Colon (tissue), 2 donors: ENCODE results near the gene TNFRSF1A.
"Not testable (repeated sequence)": the region's sequence is repeated elsewhere in the genome, so short reads cannot be mapped to it uniquely, and the experiment has no call there.

Experiments
- FAIRE-seq: peaks from 2 replicates; lab custom pipeline; 2012; peaks lifted over from hg19 to GRCh38; lab: Jason Lieb, UNC
- donor health status: control.
- donor health status: control.

Gene TNFRSF1A

DNA sequence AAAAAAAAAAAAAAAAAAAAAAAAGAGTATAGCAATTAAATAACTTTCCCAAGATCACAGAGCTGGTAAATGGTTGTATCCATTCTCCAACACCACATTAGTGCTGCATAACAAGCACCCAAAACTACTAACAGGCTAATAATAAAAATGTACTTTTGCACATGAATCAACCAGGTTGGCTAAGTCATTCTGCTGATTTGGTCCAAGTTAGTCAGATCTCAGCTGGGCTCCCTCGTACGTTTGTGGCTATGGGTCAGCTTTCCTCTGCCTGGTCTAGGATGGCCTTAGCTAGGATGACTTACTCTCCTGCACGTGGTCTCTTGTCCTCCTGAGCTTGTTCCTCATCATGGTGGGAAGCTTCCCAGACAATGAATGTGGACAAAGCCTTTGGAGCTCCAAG is 39.3 kb downstream of the TNFRSF1A start:
- FAIRE-seq, result no peak

DNA sequence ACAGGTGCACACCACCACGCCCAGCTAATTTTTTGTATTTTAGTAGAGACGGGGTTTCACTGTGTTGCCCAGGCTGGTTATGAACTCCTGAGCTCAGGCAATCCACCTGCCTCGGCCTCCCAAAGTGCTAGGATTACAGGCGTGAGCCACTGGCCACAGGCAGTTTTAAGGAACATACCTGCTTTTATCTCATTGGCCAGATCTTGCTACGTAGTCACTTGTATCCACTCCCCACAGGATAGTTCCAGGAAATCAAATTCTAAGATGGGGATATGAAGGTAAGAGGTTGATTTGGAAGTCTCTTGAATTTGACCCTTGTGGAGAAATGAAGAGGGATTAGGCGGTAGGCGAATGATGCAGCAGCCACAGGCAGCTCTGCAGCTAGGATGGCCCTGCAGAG is 40.2 kb downstream of the TNFRSF1A start:
- no peak for FAIRE-seq

DNA sequence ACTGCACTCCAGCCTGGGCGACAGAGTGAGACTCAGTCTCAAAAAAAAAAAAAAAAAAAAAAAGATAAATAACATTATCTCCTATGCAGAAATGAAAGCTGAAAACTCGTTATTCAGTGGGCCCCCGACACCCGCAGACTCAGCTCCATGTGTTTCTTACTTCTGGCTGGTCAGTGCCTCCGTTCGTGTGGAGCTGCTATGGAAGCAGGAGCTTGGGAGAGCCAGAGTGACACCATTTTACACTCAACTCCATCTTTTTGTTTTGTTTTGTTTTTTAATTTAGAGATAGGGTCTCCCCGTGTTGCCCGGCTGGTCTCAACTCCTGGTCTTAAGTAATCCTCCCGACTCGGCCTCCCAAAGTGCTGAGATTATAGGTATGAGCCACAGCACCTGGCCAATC is 44.7 kb downstream of the TNFRSF1A start:
- FAIRE-seq, result no peak

- FAIRE-seq, result no peak
Observed at GRCh38 chr12:6295094-6295811, 46.6 kb downstream of the TNFRSF1A start.

DNA sequence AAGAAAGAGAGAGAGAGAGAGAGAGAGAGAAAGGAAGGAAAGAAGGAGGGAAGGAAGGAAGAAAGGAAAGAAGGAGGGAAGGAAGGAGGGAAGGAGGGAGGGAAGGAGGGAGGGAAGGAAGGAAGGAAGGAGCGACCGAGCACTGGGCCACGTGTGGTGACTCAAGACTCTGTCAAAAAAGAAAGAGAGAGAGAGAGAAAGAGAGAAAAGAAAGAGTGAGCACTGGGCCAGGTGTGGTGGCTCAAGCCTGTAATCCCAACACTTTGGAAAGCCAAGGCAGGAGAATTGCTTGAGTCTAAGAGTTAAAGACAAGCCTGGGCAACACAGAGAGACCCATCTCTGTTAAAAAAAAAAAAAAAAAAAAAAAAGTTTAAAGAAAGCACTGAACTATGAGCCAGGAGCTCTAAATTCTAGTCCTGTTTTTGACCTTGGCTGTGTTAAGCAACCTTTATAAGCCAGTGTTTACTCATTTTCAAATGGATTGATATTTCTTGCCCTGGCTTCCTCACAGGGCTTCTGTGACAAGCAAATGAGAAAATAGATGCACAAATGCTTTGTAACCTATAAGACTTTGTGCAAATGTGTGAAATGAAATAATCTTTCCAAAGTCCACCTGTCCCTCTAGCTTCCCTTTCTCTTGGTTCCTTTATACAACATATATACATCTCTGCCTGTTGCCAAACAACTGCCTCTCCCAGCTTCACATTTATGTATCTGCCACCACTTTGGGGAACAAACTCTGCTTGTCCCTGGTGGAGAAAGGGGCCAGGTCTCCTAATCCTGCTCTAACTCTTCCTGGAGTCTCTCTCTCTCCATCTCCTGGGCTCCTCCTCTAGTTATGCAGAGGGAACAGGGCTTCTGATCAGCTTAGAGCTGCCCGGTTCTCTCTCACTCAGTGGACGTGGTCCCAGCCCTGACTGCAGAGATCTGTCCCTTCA is 47.5 kb downstream of the TNFRSF1A start:
- FAIRE-seq, result no peak

DNA sequence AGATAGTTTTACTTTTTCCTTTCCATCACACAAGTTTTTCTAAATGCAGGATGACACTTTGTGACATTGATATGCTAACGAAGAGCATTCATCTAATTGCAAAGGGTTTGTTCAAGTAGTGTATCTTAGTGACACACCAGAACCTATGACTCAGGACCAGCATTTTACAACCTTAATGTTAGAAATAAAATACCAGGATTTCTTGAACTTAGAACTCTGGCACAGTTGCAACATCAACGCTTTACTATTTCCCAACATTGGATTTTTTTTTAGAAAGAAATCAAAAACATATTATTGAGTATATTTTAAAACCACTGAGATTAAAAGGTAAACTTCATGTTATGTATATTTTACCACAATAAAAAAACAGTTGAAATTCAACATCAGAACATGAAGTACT is 49.3 kb downstream of the TNFRSF1A start:
- no peak for FAIRE-seq

- FAIRE-seq, result not testable (repeated sequence)
Observed at GRCh38 chr12:6289906-6290305, 52.0 kb downstream of the TNFRSF1A start.

DNA sequence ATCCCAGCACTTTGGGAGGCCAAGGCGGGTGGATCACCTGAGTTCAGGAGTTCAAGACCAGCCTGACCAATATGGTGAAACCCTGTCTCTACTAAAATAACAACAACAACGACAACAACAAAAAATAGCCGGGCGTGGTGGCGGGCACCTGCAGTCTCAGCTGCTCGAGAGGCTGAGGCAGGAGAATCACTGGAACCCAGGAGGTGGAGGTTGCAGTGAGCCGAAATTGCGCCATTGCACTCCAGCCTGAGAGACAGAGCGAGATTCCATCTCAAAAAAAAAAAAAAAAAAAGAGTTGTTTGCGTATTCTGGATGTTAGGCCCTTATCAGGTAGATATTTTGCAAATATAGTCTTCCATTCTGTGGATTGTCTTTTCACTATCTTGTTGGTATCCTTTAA is 52.8 kb downstream of the TNFRSF1A start:
- not testable (repeated sequence) for FAIRE-seq

GRCh38 chr12:6288235-6288634 is 53.6 kb downstream of the TNFRSF1A start:
- FAIRE-seq, result no peak

DNA sequence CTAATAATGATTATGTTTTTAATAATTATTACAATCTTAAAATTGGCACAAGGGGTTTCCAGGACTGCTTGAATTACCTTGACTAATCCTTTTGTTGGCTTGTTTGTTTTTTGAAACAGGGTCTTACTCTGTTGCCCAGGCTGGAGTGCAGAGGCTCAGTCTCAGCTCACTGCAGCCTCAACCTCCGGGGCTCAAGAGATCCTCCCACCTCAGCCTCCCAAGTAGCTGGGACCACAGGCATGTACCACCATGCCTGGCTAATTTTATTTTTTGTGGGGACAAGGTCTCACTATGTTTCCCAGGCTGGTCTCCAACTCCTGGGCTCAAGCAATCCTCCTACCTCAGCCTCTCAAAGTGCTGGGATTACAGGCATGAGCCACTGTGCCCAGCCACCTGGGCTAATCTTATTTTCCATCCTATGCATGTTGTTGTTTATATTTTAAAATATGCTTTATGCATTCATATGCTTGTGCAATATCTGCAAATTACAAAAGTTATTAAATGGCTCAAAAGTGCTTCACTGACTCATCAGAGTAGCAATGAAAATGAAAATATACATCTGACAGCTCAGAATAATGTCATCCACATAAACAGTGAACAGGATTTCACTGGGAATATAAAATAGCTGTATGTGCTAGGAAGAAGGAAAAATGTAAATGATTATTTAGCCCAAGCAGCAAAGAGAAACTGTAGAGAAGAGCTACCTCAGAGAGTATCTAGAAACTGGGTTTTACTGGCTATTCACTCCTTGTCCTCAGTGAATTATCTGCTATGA is 56.2 kb downstream of the TNFRSF1A start:
- no peak for FAIRE-seq

GRCh38 chr12:6285063-6285477 is 56.8 kb downstream of the TNFRSF1A start:
- FAIRE-seq, result no peak

DNA sequence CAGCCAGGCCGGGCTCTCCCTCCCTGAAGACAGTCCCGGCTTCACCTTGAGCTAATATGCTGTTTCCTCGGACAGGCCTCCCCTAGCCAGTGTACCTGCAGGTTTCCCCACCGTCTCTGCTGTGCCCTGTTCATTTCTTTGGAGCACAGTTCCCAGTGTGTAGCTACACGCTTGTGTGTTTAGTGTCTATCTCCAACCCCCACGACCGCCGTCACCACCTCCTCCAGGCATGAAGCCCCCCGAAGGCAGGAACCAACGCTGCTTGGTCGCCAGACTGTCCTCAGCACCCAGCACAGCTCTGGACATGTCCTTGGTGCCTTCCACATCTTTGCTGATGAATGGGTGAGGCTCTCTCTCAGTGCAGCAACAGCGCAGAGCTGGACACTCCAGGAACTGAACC is 57.6 kb downstream of the TNFRSF1A start:
- no peak for FAIRE-seq

DNA sequence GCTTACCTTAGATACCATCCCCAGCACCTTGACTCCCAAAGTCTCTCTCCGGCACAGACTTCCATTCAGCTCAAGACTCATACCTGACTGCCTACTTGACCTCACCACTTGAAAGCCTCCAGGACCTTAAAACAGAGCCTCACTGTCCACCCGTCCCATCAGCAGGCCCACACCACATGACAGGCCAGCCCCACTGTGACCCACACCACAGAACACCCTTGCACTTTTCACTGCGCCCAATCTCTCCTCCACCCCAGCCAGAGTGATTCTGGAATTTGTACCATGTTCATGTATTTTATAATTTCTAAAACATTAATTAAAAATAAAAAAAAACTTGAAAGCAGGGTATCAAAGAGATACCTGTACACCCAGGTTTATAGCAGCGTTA is 59.4 kb downstream of the TNFRSF1A start:
- no peak for FAIRE-seq

GRCh38 chr12:6281081-6281809 is 60.6 kb downstream of the TNFRSF1A start:
- FAIRE-seq, result no peak

GRCh38 chr12:6280672-6281071 is 61.2 kb downstream of the TNFRSF1A start:
- FAIRE-seq, result no peak

GRCh38 chr12:6280053-6280469 is 61.8 kb downstream of the TNFRSF1A start:
- no peak for FAIRE-seq

- no peak for FAIRE-seq
Observed at GRCh38 chr12:6279631-6280030, 62.2 kb downstream of the TNFRSF1A start.

DNA sequence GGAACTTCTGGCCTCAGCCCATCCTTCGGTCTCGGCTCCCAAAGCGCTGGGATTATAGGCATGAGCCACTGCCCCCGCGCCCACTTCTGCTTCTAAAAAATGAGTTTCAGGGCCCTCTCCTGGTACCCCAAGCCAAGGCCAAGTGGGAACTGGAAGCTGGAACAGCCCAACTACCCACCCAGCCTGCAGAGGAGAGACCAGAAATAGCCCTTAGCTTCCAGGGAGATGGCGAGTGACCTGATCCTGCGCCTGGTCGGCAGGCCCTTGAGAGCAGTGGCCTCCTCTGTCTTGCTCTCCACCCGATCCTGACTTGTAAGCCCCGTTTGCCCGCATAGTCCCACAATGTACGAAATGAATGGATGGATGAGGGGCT is 62.6 kb downstream of the TNFRSF1A start:
- no peak for FAIRE-seq
